ENCODE measurements around the gene ERP27. TPM values are rescaled to one million over a fixed set of nuclear protein-coding genes. Genes with fewer than 3 reads are reported as not detected.

The ERP27 gene
- total RNA-seq = not detected

- DNase-seq = no peak
These were observed at the start of gene ERP27 for GRCh38 chr12:14938301-14938700. Gene ERP27, minus strand, starts transcription at chr12:14938537. Its CDS starts 29 bp downstream, at chr12:14938508.

GRCh38 chr12:14988035-14988434, 49.7 kb upstream of the ERP27 start:
- DNase-seq = no peak

DNA sequence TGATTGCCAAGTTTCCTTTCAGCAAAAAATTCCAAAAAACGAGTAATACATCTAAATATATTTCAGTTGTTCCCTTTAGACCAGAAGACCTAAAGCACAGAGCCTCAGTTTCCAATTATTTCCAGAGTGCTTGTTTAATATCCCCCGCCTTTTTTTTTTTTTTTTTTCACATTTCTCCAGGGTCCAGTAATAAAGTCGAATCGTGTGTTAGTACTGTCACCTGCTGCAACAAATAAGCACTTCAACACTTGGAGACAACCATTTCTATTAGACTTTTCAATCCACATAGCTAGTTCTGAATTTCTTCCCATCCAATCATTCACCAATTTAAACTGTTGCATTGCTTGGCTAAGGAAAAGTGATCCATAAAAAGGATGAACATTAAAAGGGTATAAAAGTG, 48.1 kb upstream of the ERP27 start:
- DNase-seq = no peak

DNA sequence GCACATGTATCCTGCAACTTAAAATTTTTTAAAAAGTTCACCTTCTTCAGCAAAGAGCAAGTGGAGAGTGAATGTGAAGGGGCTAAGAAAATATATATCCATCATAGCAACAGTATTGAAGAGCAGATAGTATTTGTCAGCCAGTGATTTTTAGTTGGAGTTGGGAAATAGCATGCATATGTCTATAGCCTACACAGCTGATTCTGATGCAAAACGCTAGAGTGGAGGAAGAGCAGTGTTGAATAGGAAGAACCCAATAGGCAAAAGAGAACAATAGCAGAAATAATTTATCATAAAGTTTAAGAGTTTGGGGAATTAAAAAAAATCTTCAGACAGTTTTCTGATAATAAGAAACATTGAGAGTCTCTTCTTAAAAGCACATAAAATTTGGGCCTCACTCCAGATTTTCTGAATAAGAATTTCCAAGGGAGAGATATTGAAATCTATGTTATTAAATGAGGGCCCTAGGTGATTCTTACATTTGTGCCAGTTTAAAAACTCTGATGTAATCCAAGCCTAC, 46.5 kb upstream of the ERP27 start:
- DNase-seq = no peak

- no peak for DNase-seq
These were observed 45.7 kb upstream of the ERP27 start for GRCh38 chr12:14984036-14984435.

- DNase-seq = no peak
These were observed 44.7 kb upstream of the ERP27 start for GRCh38 chr12:14982991-14983390.

DNA sequence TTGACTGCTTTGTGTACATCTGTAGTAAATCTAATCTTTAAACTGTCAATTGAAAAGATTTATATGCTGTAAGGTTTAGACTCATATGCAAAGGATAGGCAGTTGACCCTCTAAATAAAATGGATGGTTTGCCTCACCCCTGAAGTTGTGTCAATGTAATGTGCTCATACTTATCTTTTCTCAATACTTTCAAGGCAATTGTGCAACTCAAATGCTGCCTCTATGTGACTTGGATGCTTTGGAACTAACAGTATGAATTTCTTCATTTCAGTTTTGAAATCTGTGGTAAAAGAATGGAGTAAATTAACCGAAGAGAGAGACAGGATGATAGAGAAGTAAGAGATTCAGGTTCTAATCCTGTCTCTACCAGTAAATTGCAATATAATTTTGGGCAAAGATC, 44.2 kb upstream of the ERP27 start:
- DNase-seq = no peak

- DNase-seq = no peak
These were observed 42.7 kb upstream of the ERP27 start for GRCh38 chr12:14981049-14981448.

DNA sequence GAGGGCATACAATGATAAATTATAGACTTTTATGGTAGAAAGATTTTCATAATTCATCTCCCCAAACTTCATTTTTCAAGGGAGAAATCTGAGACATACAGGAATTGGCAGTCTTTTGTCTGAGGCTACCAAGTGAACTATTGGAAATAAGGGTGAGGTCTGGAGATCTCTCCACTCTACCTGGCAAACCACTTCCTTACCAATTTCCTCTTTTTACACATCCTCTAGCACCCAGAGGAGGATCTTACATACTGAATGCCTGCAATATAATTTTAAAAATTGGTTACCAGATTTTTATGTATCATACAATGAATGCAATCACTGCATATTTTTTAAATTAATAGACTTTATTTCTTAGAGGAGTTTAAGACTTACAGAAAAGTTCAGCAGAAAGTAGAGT, 41.1 kb upstream of the ERP27 start:
- DNase-seq = no peak

GRCh38 chr12:14976658-14977057, 38.3 kb upstream of the ERP27 start:
- DNase-seq = no peak

GRCh38 chr12:14975457-14975856, 37.1 kb upstream of the ERP27 start:
- no peak for DNase-seq

GRCh38 chr12:14974633-14975032, 36.3 kb upstream of the ERP27 start:
- DNase-seq = no peak

GRCh38 chr12:14972816-14973215, 34.5 kb upstream of the ERP27 start, which contains the start of gene PDE6H:
Gene PDE6H, plus strand, starts transcription at chr12:14973042. Its CDS starts 4,971 bp downstream, at chr12:14978013.
- DNase-seq = no peak

DNA sequence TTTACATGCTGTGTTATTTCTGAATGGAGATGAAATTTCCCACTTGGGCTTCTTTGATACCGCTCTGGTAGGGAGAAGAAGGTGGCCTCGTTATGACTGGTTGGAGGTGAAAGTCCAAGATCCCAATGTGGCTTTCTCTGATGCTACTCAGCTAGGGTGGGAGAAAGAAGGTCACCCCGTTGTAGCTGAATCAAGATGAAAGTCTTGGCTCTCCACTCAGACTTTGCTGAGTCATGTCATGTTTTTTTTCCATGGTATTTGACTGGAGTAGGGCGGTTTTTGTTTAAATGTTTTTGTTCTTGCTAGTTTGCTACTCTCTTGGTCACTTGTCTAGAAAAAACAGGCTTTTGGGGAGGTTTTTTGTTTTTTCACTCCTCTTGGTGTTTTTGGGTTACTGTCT, 32.1 kb upstream of the ERP27 start:
- DNase-seq = no peak

- no peak for DNase-seq
These were observed 30.1 kb upstream of the ERP27 start for GRCh38 chr12:14968478-14968877.

- DNase-seq = no peak
These were observed 26.9 kb upstream of the ERP27 start for GRCh38 chr12:14965221-14965620.

DNA sequence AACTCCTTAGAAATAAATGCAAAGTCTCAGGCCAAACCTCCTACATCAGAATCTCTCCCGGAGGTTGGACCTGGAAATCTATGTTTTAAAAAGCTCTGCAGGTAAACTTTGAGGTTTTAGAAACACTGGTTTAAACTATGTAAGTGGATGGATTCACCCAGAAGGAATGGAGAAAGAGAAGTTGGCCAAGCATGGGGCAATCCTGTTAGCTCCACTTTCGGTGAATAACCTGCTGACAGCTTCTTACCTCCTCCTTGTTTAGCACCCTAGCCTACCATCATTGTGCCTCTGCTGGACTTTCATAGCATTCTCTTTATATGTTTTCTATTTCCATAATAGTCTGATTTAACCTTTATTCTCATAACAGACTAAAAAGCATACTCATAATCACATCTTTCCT, 26.1 kb upstream of the ERP27 start:
- no peak for DNase-seq

DNA sequence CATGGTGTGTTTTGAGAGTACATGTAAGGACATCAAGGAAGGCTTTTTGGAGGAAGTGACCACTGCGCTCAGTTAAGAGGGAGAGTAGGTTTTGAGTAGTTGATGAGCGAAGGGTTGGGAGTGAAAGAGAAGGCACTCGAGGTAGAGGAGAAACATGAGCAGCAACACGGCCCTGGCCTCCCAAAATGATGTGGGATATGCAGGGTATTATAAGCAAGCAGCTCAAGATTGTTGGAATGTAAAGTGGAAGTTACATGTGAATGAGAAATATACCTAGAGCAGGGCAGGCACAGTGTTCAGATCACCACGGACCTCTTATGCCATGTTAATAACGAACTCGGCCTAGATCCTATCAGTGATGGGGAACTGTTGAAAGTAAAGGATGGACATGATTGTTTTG, 25.2 kb upstream of the ERP27 start:
- DNase-seq = no peak

- no peak for DNase-seq
These were observed 24.5 kb upstream of the ERP27 start for GRCh38 chr12:14962797-14963196.

DNA sequence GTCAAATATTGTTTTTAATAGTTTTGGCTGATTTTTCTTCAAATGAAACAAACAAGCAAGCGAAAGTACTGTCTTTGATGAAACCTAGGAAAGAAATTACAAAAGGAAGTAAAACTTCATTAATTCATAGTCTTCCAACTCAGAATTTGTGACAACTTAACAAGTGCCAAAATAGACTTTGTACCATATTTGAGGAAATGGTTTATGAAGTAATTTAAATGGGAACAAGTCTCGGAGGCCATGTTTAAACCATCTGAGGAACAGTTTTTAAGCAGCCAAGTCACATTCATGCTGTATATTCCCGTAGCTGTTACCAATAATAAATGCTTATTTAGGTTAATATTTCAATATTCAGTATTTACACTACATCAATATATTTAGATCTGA, 23.8 kb upstream of the ERP27 start:
- no peak for DNase-seq

GRCh38 chr12:14961466-14962152, 23.3 kb upstream of the ERP27 start, which contains the start of gene ARHGDIB:
Gene ARHGDIB, minus strand, starts transcription at chr12:14961601. Its CDS starts 10,889 bp downstream, at chr12:14950712.
- no peak for DNase-seq

- DNase-seq = no peak
These were observed 22.5 kb upstream of the ERP27 start for GRCh38 chr12:14960548-14961465.

GRCh38 chr12:14959916-14960496, 21.7 kb upstream of the ERP27 start:
- no peak for DNase-seq

Data from occipital lobe (tissue), 2 donors.